ENCODE data around the gene ATP2B1. TPM values are rescaled to one million over a fixed set of nuclear protein-coding genes. Genes with fewer than 3 reads are reported as not detected.

Gene ATP2B1
- total RNA-seq, 1 experiment from 2014 or later, result 20.6 TPM

DNA sequence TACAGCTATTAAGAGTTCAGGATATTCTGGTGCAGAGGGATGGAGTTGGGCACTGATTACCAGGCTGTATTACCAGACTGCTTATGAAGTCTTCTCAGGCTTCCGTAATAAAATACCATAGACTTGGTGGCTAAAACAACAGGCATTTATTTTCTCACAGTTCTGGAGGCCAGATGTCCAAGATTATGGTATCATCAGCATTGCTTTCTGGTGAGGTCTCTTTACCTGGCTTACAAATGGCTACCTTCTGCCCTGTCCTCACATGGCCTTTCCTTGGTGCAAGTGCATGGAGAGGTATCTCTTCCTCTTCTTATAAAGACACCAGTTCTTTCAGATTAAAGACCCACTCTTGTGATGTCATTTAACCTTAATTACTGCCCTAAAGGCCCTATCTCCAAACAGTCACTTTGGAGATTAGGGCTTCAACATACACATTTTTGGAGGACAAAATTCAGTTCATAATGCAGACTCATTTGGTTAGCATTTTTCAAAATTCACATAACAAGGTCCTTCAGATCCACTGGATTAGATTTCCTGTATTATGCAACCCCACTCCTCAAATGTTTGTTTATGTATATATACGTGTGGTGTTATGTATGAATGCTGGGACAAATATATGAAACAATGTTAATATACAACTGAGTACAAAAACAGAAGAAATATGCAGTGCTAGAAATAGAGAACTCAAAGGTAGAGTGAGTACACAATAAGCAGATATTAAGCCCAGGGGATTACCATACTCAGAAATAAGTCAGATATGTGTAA, 9.3 kb upstream of the ATP2B1 start:
- H3K27me3 Mint-ChIP-seq (ENCODE audit: low read depth), result peaks cover 2% of the 10 kb centered on the region; the same call in 1 of the 2 replicates
- Histone ChIP-seq H2BK12ac (ENCODE audit: insufficient read length, low read depth, low read length) (no peak overlapping the region), H3K79me2 (ENCODE audit: insufficient read depth, low read length) (no peaks in the 10 kb centered on the region), H2AK5ac (ENCODE audit: insufficient read length, low read length) (no peak overlapping the region), H3K4ac (ENCODE audit: low read depth, low read length) (no peak overlapping the region), H3K18ac (ENCODE audit: insufficient read length, low read depth, low read length) (no peak overlapping the region), H2BK120ac (ENCODE audit: low read depth, low read length, poor library complexity, severe bottlenecking) (no peak overlapping the region), H2BK15ac (ENCODE audit: low read depth, low read length) (no peak overlapping the region), H3K27ac (ENCODE audit: insufficient read length, low read depth, low read length) (no peak overlapping the region), H3T11ph (ENCODE audit: low read length) (no peak overlapping the region), H4K20me1 (ENCODE audit: control insufficient read depth, insufficient read depth, insufficient read length) (no peaks in the 10 kb centered on the region), H2BK5ac (ENCODE audit: insufficient read length, low read length) (no peak overlapping the region), H4K91ac (ENCODE audit: insufficient read length, low read depth, low read length) (no peak overlapping the region), H2AFZ (ENCODE audit: low read length) (no peak overlapping the region), H2BK20ac (ENCODE audit: low read depth, low read length, poor library complexity, severe bottlenecking) (no peak overlapping the region), H4K8ac (replicated peaks; ENCODE audit: insufficient read length, low read depth, low read length) (no peak overlapping the region), H3K9ac (ENCODE audit: extremely low read depth, insufficient read length, low read length) (no peak overlapping the region), H3K27me3 (ENCODE audit: insufficient read depth, low read length) (no peaks in the 10 kb centered on the region), H3K9me3 (ENCODE audit: control insufficient read depth, low read depth, low read length) (no peaks in the 10 kb centered on the region), H3K4me2 (ENCODE audit: insufficient read depth, insufficient read length, low read length) (no peak overlapping the region), H3K79me1 (ENCODE audit: insufficient read depth, low read depth, low read length, poor library complexity, severe bottlenecking) (no peaks in the 10 kb centered on the region), H3K23me2 (ENCODE audit: insufficient read length, low read depth, low read length, poor library complexity, severe bottlenecking) (no peaks in the 10 kb centered on the region), H3K56ac (ENCODE audit: insufficient read length, low read depth, low read length) (no peak overlapping the region), H3K23ac (ENCODE audit: insufficient read length, low read depth, low read length) (no peak overlapping the region), H4K5ac (ENCODE audit: insufficient read length, low read depth, low read length) (no peak overlapping the region), H3K4me1 (ENCODE audit: insufficient read depth, low read length) (no peaks in the 10 kb centered on the region; the same call in 1 of the 2 replicates), H3K14ac (ENCODE audit: insufficient read depth, low read length) (no peak overlapping the region)
- no peak for DNase-seq
- H3K4me3 Mint-ChIP-seq, result no peak overlapping the region
- H3K4me1 Mint-ChIP-seq, result peaks cover 2 to 5% of the 10 kb centered on the region in 2 experiments; a peak in 2 of 4 replicates
- WGBS (ENCODE audit: extremely low coverage, insufficient read length, low lambda C conversion rate), result no CpG with 5 or more reads among the region's 2 CpGs
- no peak overlapping the region for H3K27ac Mint-ChIP-seq
- peaks cover 19% of the 10 kb centered on the region in 2 experiments; a peak in 4 of 5 replicates for H3K9me3 Mint-ChIP-seq
- no peak for TF ChIP-seq CTCF (conservative IDR thresholded peaks at IDR 0.05)
- peaks cover 5 to 18% (median 10%) of the 10 kb centered on the region in 3 experiments; a peak in 6 of 7 replicates for H3K36me3 Mint-ChIP-seq (ENCODE audit: insufficient read depth in 1 of 3, low read depth in 3 of 3)
